Measurements from ENCODE around the gene SCP2D1.

SCP2D1 gene

DNA sequence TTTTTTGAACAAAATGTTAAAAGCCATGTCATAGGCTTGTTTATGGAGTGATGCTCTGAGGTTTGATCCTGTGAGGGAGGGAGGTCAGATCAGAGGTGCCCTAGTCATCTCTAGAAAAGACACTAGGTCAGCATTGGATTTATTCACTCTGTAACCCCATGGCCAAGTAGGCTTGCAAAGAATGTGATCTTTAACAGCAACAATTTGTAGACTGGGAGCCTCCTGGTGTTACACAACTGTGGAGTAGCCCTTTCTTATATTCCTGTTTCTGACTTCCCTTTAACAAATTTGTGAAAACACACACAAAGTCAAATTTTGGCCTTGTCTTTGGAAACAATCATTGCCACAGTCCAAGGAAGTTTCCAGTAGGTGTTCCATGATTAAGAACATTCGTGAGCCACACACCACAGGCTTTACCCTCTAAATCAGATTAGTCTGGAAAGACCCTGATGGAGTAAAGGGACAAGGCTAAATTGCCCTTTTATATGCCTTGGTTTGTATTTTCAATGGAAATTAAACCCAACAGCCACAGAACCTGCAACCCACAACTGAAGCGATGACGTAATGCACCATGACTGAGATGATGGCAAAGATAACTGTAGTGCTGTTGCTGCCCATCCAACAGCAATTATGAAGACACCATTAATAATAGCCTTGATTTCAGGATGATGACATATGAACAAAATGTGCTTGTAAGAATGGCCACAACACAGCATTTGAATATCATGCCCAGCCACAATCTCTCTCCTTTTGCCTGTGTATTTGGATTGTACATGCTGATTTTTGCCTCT lies 22.1 kb downstream of the SCP2D1 start:
- no peak overlapping the region for H3K4me3 ChIP-seq (ENCODE audit: low read depth, low read length)
- TF ChIP-seq, protein P1, sequence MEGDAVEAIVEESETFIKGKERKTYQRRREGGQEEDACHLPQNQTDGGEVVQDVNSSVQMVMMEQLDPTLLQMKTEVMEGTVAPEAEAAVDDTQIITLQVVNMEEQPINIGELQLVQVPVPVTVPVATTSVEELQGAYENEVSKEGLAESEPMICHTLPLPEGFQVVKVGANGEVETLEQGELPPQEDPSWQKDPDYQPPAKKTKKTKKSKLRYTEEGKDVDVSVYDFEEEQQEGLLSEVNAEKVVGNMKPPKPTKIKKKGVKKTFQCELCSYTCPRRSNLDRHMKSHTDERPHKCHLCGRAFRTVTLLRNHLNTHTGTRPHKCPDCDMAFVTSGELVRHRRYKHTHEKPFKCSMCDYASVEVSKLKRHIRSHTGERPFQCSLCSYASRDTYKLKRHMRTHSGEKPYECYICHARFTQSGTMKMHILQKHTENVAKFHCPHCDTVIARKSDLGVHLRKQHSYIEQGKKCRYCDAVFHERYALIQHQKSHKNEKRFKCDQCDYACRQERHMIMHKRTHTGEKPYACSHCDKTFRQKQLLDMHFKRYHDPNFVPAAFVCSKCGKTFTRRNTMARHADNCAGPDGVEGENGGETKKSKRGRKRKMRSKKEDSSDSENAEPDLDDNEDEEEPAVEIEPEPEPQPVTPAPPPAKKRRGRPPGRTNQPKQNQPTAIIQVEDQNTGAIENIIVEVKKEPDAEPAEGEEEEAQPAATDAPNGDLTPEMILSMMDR (IDR thresholded peaks at IDR 0.05; ENCODE audit: control insufficient read depth, extremely low read depth, insufficient read depth) = no peak

DNA sequence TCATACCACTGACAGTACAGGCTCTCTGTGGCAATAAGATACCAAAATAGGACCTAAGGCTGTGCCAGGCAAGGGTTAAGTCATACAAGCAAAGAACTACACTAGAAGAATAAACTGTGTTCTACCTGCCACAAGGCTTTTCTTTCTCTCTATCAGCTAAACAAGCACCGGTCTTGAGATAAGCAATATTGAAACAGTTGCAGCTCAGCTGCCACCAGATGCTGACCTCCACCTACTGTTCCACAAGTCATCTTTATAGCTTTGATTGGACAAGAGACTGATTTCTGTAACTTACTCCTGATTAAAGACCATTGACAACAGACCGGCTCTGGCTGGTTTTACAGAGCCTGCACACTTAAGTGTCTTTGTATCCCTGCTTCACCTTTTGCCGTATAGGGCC lies 24.1 kb downstream of the SCP2D1 start:
- TF ChIP-seq, protein P1 (IDR thresholded peaks at IDR 0.05; ENCODE audit: control insufficient read depth, extremely low read depth, insufficient read depth) = no peak
- no peak overlapping the region for H3K4me3 ChIP-seq (ENCODE audit: low read depth, low read length)
- DNase-seq (ENCODE audit: low read depth) = no peak

More for the DNA sequence above, 22.1 kb downstream of the SCP2D1 start:
- no peak for DNase-seq (ENCODE audit: low read depth)

DNA sequence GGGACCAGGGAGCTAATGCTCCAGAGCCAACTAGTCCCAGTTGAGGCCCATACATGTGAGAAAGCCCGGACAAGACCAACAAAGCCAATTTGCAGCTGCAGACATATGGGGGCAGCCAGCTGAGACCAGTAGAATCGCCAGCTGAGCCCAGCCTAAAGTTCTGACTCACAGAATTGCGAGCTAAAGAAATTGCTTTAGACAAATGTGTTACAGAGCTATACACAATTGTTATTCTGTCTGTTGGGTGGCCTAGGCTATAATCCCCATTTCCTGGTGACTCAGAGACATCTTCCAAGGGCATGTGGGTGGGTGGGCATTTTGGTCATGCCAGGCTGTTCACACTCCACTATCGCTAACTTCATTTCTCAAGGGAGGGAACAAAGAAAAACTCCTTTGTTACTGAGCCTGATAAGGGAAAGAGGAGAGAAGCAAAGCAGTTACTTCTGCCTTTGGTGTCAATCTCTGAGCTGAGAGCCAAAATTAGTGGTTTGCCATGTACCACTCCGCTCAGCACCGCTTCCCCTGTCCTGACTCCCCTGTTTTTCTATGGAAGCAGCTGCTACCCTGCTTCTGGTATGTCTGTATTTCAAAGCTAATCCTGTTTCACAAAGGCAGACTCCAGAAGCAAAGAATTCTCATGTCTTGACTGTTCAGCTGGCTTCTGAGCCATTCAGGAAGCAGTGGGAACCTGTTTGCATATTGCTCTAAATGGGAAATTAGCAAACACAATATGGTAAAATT lies 26.1 kb downstream of the SCP2D1 start:
- TF ChIP-seq, protein P1 (IDR thresholded peaks at IDR 0.05; ENCODE audit: control insufficient read depth, extremely low read depth, insufficient read depth) = no peak
- no peak for DNase-seq (ENCODE audit: low read depth)
- no peak overlapping the region for H3K4me3 ChIP-seq (ENCODE audit: low read depth, low read length)

DNA sequence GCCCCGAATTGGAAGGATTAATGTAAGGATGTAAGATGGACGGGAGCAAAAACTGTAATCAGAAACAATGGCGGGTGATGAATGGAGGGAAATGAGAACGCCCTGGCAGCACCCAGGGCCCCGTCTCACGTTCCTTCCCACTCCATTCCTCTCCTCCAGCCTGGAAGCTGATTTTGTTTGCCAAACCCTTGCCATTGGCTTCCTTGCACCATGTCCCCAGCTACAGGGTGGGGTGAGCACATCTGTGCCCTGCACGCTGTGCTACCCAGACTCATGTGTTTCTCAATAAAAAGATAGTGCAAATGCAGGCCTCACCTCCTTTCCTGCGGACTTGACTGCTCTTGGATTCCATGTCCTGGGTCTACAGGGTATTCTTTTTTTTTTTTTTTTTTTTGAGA lies 26.7 kb downstream of the SCP2D1 start:
- TF ChIP-seq, protein P1 (IDR thresholded peaks at IDR 0.05; ENCODE audit: control insufficient read depth, extremely low read depth, insufficient read depth) = no peak
- DNase-seq (ENCODE audit: low read depth) = no peak
- no peak overlapping the region for H3K4me3 ChIP-seq (ENCODE audit: low read depth, low read length)

DNA sequence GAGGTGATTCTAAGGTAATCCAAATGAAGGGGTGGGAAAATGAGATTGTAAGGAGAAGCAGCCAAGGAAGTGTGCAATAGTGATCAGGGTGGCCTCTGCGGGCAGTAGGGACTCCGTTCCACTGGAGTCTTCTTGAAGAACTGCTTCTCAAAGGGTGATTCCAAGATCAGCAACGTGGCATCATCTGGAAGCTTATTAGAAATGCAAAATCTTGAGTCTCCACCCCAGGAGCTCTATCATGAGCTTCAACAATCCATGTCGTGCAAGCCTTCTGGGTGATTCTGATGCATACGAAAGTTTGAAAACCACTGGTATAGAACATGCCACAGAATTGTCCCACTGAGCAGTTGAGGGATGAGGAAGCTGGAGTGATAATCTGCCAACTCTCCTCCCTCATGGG lies 31.4 kb downstream of the SCP2D1 start:
- no peak overlapping the region for H3K4me3 ChIP-seq (ENCODE audit: low read depth, low read length)
- no peak for DNase-seq (ENCODE audit: low read depth)
- TF ChIP-seq, protein P1 (IDR thresholded peaks at IDR 0.05; ENCODE audit: control insufficient read depth, extremely low read depth, insufficient read depth) = no peak

DNA sequence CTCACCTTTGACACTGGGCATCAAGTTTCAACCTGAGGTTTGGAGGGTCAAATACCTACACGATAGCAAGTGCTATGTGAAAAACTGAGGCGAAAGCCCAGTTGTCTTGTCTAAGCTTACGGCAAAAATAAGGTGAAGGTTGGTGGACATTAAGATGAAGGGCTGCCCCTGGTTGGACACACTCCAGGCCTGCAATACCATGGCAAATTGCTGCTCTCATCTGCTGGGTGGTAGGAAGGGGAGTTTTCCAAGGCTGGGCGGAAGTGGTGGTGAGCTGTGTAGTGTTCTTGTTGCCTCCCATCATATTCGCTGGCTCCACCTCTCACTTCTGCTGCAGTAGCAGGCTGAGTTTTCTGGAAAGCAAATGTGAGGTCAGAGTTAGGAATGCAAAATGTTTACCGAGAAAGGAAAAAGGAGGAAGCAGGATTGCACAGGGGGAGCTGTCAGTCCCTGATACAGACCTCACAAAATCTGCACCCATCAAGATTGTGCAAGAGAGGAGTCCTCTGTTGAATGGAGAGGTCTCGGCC lies 33.7 kb downstream of the SCP2D1 start:
- no peak for DNase-seq (ENCODE audit: low read depth)
- no peak overlapping the region for H3K4me3 ChIP-seq (ENCODE audit: low read depth, low read length)
- TF ChIP-seq, protein P1 (IDR thresholded peaks at IDR 0.05; ENCODE audit: control insufficient read depth, extremely low read depth, insufficient read depth) = no peak
